Ascending aorta (tissue), 2 donors: ENCODE measurements around the gene SCAMP3. TPM values are rescaled to one million over a fixed set of nuclear protein-coding genes. Genes with fewer than 3 reads are reported as not detected.

Experiments used
- DNase-seq, 2 donors: peaks; one replicate each; pipeline ENCODE4 v3.0.0-alpha.2; 2019; ENCODE audit warnings: low spot score in 2 of 2
- H3K27ac ChIP-seq, 2 donors: fragments of 200-600 bp; sonication (generic); one replicate each; pipeline ENCODE4 v1.5.1; 2016 to 2017; ENCODE audit warnings: mild to moderate bottlenecking in 1 of 2
- H3K27me3 ChIP-seq: fragments of 200-600 bp; sonication (generic); one replicate; pipeline ENCODE4 v1.5.1; 2017
- H3K36me3 ChIP-seq, 2 donors: fragments of 200-600 bp; sonication (generic); one replicate each; pipeline ENCODE4 v1.5.1; 2016
- H3K4me1 ChIP-seq, 2 donors: fragments of 200-600 bp; sonication (generic); one replicate each; pipeline ENCODE4 v1.5.1; 2016 to 2017; ENCODE audit warnings: mild to moderate bottlenecking in 1 of 2
- H3K4me3 ChIP-seq, 2 donors: fragments of 200-600 bp; sonication (generic); one replicate each; pipeline ENCODE4 v1.5.1; 2016 to 2017; ENCODE audit warnings: mild to moderate bottlenecking in 1 of 2
- H3K9me3 ChIP-seq, 2 donors: fragments of 200-600 bp; sonication (generic); one replicate each; pipeline ENCODE4 v1.5.1; 2016
- CTCF ChIP-seq, 3 experiments: fragments of 200-600 bp in 2 of 3; fragments of 450-650 bp in 1 of 3; sonication (generic) in 2 of 3; IDR thresholded peaks; one replicate each; pipeline ENCODE4 v1.5.1; 2016 to 2019; ENCODE audit warnings: antibody characterized with exemption in 3 of 3, mild to moderate bottlenecking in 1 of 3, moderate library complexity in 1 of 3
- intact Hi-C: fragments of 100-400 bp; cut with DNase I; formaldehyde crosslinking; loops from one replicate; pipeline ENCODE4 v1.15.1; 2023
- total RNA-seq: library from RNA; depleted of rRNA; stranded (reverse); fragments of >200 nt; gene quantifications from one replicate; pipeline ENCODE4 v1.1.0, GENCODE V29; 2016

Gene SCAMP3
- total RNA-seq, 1 donor from 2014 or later = 63.6 TPM

DNA sequence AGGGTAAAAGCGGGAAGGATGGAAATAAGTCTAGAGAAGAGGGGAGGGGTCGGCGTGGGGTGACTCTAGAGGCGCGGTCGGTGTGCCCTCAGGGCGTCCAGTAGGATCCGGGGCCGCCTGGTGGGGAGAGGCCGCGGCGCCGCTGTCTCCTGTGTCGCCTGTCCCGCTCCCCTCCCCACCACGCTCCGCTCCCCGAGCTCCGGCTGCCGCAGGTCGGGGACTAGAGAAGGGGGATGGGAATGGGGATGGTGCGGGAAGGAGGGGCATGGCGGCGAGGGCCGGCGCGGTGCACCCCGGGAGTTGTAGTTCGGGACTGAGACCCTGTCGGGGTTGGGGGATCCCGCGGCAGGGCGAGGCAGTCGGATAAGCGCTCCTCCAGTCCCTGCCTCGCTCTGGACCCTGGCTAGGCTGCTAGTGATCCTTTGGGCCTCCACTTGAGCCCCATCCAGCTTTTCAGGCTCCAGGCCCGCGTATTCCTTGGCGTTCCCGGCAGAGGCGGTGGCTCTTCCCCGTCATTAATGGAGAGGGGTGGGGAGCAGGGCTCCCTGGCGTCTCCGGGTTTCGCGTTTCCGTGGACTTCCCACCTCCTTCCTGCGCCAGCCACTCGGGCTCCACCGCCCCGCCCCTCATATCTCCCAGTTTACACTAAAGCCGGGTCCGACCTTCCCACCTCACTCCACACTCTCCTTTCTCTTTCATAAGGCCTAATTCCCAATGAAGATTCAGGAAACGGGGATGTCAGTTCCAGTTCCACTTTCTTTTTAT lies 6.7 kb downstream of the SCAMP3 start, which contains the start of gene ENTREP3:
ENTREP3 (minus strand) TSS at position 241 of the 765 bp plus-strand sequence. CDS start 606 bp downstream, outside the sequence.
- TF ChIP-seq CTCF (IDR thresholded peaks at IDR 0.05) = peak in 1 of 3 experiments; percentile 14
- H3K36me3 ChIP-seq = peaks cover 6 to 22% of the 10 kb centered on the region in 2 donors
- no peaks in the 10 kb centered on the region for H3K27me3 ChIP-seq
- DNase-seq = peak in 1 of 2 donors; percentile 94
- H3K27ac ChIP-seq = peak within 1 kb of the TSS; percentile 97 to 98
- H3K4me1 ChIP-seq = peaks cover 14 to 22% of the 10 kb centered on the region in 2 donors
- peak within 1 kb of the TSS; percentile 82 to 83 for H3K4me3 ChIP-seq
- H3K9me3 ChIP-seq = no peaks in the 10 kb centered on the region
- intact Hi-C loops = loop anchor here (1.0 to 5.0 kb wide), 3 partner anchors 22 to 122 kb away; partner anchors contain the start of gene HCN3

GRCh38 chr1:155254714-155255242 lies 7.4 kb downstream of the SCAMP3 start:
- peak overlapping the region; percentile 82 to 83 for H3K4me3 ChIP-seq
- intact Hi-C loops = loop anchor here (1.0 to 5.0 kb wide), 3 partner anchors 23 to 123 kb away; partner anchors contain the start of gene HCN3
- peaks cover 6 to 16% of the 10 kb centered on the region in 2 donors for H3K36me3 ChIP-seq
- no peak for DNase-seq
- no peaks in the 10 kb centered on the region for H3K27me3 ChIP-seq
- no peaks in the 10 kb centered on the region for H3K9me3 ChIP-seq
- TF ChIP-seq CTCF (IDR thresholded peaks at IDR 0.05) = no peak
- peak overlapping the region; percentile 97 to 98 for H3K27ac ChIP-seq
- peaks cover 16 to 27% of the 10 kb centered on the region in 2 donors for H3K4me1 ChIP-seq

GRCh38 chr1:155254228-155254713 lies 7.9 kb downstream of the SCAMP3 start:
- Histone ChIP-seq H3K4me3 (peak overlapping the region; percentile 82 to 83), H3K9me3 (no peaks in the 10 kb centered on the region), H3K27ac (peak overlapping the region; percentile 97 to 98), H3K27me3 (no peaks in the 10 kb centered on the region), H3K36me3 (peaks cover 6 to 12% of the 10 kb centered on the region in 2 donors), H3K4me1 (peaks cover 16 to 27% of the 10 kb centered on the region in 2 donors)
- no peak for DNase-seq
- no peak for TF ChIP-seq CTCF (IDR thresholded peaks at IDR 0.05)
- intact Hi-C loops = no loop called here

- TF ChIP-seq CTCF (IDR thresholded peaks at IDR 0.05) = no peak
- Histone ChIP-seq H3K27me3 (no peaks in the 10 kb centered on the region), H3K4me1 (peaks cover 16 to 27% of the 10 kb centered on the region in 2 donors), H3K27ac (peak overlapping the region; percentile 97 to 98), H3K4me3 (peak overlapping the region; percentile 82 to 83), H3K9me3 (no peaks in the 10 kb centered on the region), H3K36me3 (peaks cover 6 to 11% of the 10 kb centered on the region in 2 donors)
- DNase-seq = no peak
- intact Hi-C loops = no loop called here
Measured at GRCh38 chr1:155253797-155254196, 8.4 kb downstream of the SCAMP3 start.

- H3K9me3 ChIP-seq = no peaks in the 10 kb centered on the region
- H3K4me1 ChIP-seq = peaks cover 16 to 27% of the 10 kb centered on the region in 2 donors
- no peak for DNase-seq
- peak overlapping the region in 1 of 2 donors; percentile 82 for H3K4me3 ChIP-seq
- intact Hi-C loops = no loop called here
- no peak overlapping the region for H3K27ac ChIP-seq
- peaks cover 10 to 12% of the 10 kb centered on the region in 2 donors for H3K36me3 ChIP-seq
- TF ChIP-seq CTCF (IDR thresholded peaks at IDR 0.05) = no peak
- no peaks in the 10 kb centered on the region for H3K27me3 ChIP-seq
Measured at GRCh38 chr1:155253208-155253607, 9.0 kb downstream of the SCAMP3 start.
